GM12892 (cell line): ENCODE measurements around the gene CACNA1F.

Experiments
- POLR2A ChIP-seq: IDR thresholded peaks from 2 replicates; pipeline ENCODE4 v1.6.1; 2011; ENCODE audit warnings: low read depth, low read length, control low read depth
- POLR2AphosphoS5 ChIP-seq: IDR thresholded peaks from 2 replicates; pipeline ENCODE4 v1.6.1; 2011; ENCODE audit warnings: low read depth, low read length, control low read depth

- TF ChIP-seq POLR2A (no peak), POLR2AphosphoS5 (no peak)
Observed at GRCh38 chrX:49226946-49227345, 6.2 kb downstream of the CACNA1F start.
